GM18505 (cell line): ENCODE results near the gene LRRC74B.

Experiments
- ATAC-seq: cut with Tn5 transposase; IDR thresholded peaks from one replicate; pipeline ENCODE4 v1.9.1; 2021; ENCODE audit not compliant: unreplicated experiment
- POLR2A ChIP-seq: IDR thresholded peaks from 4 replicates; pipeline ENCODE4 v1.6.1; 2011; ENCODE audit warnings: borderline replicate concordance; ENCODE audit not compliant: insufficient read depth, insufficient read length; ENCODE audit errors: extremely low read depth

Gene LRRC74B

GRCh38 chr22:21100149-21101032, 54.6 kb downstream of the LRRC74B start:
- ATAC-seq: no peak
- TF ChIP-seq POLR2A: no peak

- no peak for TF ChIP-seq POLR2A
- no peak for ATAC-seq
Measured at GRCh38 chr22:21101877-21102638, 56.3 kb downstream of the LRRC74B start.

- ATAC-seq: no peak
Measured at GRCh38 chr22:21102659-21103267, 57.0 kb downstream of the LRRC74B start.

GRCh38 chr22:21103633-21104032, 57.9 kb downstream of the LRRC74B start:
- no peak for ATAC-seq
- no peak for TF ChIP-seq POLR2A

More at GRCh38 chr22:21102659-21103267, 57.0 kb downstream of the LRRC74B start:
- TF ChIP-seq POLR2A: no peak

GRCh38 chr22:21104126-21104691, 58.5 kb downstream of the LRRC74B start:
- no peak for ATAC-seq
- no peak for TF ChIP-seq POLR2A

- no peak for TF ChIP-seq POLR2A
- no peak for ATAC-seq
Measured at GRCh38 chr22:21105294-21105693, 59.5 kb downstream of the LRRC74B start.

GRCh38 chr22:21106000-21106399, 60.3 kb downstream of the LRRC74B start:
- TF ChIP-seq POLR2A: no peak
- no peak for ATAC-seq

GRCh38 chr22:21108379-21109115, 62.8 kb downstream of the LRRC74B start:
- ATAC-seq: no peak
- TF ChIP-seq POLR2A: no peak
